Fibroblast of lung (primary cell): ENCODE results near the gene ARHGAP18. TPM values are rescaled to one million over a fixed set of nuclear protein-coding genes. Genes with fewer than 3 reads are reported as not detected.

Experiments used
- DNase-seq, 2 donors: peaks; one replicate each; pipeline versions ENCODE4 v3.0.0 to v3.0.0-alpha.2; 2010; ENCODE audit warnings: low read depth in 2 of 2
- H2AFZ ChIP-seq: 2 replicates; pipeline ENCODE4 v1.5.1; 2012; ENCODE audit warnings: low read length, control low read depth, inconsistent platforms
- H3K27ac ChIP-seq: 2 replicates; pipeline ENCODE4 v1.5.1; 2011; ENCODE audit warnings: low read length, control low read depth; ENCODE audit not compliant: insufficient read depth
- H3K27me3 ChIP-seq: 2 replicates; pipeline ENCODE4 v1.5.1; 2011; ENCODE audit warnings: mild to moderate bottlenecking, low read length; ENCODE audit not compliant: control insufficient read depth, insufficient read depth
- H3K36me3 ChIP-seq: 2 replicates; pipeline ENCODE4 v1.5.1; 2011; ENCODE audit warnings: low read length; ENCODE audit not compliant: control insufficient read depth, insufficient read depth
- H3K4me1 ChIP-seq: 2 replicates; pipeline ENCODE4 v1.5.1; 2011; ENCODE audit warnings: low read length; ENCODE audit not compliant: control insufficient read depth, insufficient read depth; ENCODE audit errors: extremely low read depth
- H3K4me2 ChIP-seq: 2 replicates; pipeline ENCODE4 v1.5.1; 2011; ENCODE audit warnings: low read length, control low read depth; ENCODE audit not compliant: insufficient read depth; ENCODE audit errors: extremely low read depth
- H3K4me3 ChIP-seq, 4 experiments: fragments of 200-600 bp in 1 of 4; sonication (generic) in 1 of 4; replicated peaks in 1 of 4; 2 replicates each; pipeline ENCODE4 v1.5.1; 2011 to 2016; ENCODE audit warnings: low read length in 4 of 4, low read depth in 3 of 4, mild to moderate bottlenecking in 3 of 4, control low read depth in 2 of 4, inconsistent platforms in 1 of 4, mixed read lengths in 1 of 4; ENCODE audit not compliant: insufficient read depth in 1 of 4; ENCODE audit errors: control extremely low read depth in 1 of 4
- H3K79me2 ChIP-seq: 2 replicates; pipeline ENCODE4 v1.5.1; 2012; ENCODE audit warnings: mild to moderate bottlenecking, low read length, inconsistent platforms; ENCODE audit not compliant: control insufficient read depth, insufficient read depth
- H3K9ac ChIP-seq: 2 replicates; pipeline ENCODE4 v1.5.1; 2011; ENCODE audit warnings: mild to moderate bottlenecking, low read length, control low read depth; ENCODE audit not compliant: insufficient read depth
- H3K9me3 ChIP-seq: 2 replicates; pipeline ENCODE4 v1.5.1; 2012; ENCODE audit warnings: low read depth, low read length; ENCODE audit not compliant: control insufficient read depth, insufficient read depth
- H4K20me1 ChIP-seq: 2 replicates; pipeline ENCODE4 v1.5.1; 2011; ENCODE audit warnings: low read length; ENCODE audit not compliant: control insufficient read depth, insufficient read depth; ENCODE audit errors: extremely low read depth
- EZH2 ChIP-seq: IDR thresholded peaks from 2 replicates; pipeline ENCODE4 v1.5.1; 2012; ENCODE audit warnings: low read length, control low read depth, mild to moderate bottlenecking; ENCODE audit errors: missing control alignments
- polyA plus RNA-seq, 2 donors: library from polyadenylated mRNA; depleted of rRNA in 1 of 2; stranded (reverse) in 1 of 2; unstranded in 1 of 2; fragments of >200 nt; gene quantifications; 2 replicates each; pipeline ENCODE4 v1.2.1, GENCODE V29; 2011 to 2012; ENCODE audit warnings: missing spikeins in 1 of 2
- total RNA-seq: library from RNA; depleted of rRNA; stranded (reverse); fragments of >200 nt; gene quantifications from 2 replicates; pipeline ENCODE4 v1.2.1, GENCODE V29; 2014
- TF ChIP-seq, protein P1 (sequence below), 2 donors: IDR thresholded peaks in 1 of 2; conservative IDR thresholded peaks in 1 of 2; 1 replicate in 1 of 2; 2 replicates in 1 of 2; pipeline ENCODE4 v1.5.1; 2011 to 2012; ENCODE audit warnings: low read length in 2 of 2, control low read depth in 1 of 2, inconsistent platforms in 1 of 2, low read depth in 1 of 2, mild to moderate bottlenecking in 1 of 2

Gene ARHGAP18
- total and polyA plus RNA-seq, 2 donors (not counting 1 experiment from before 2014, with no cell fraction given), result 18.6 to 38.3 TPM

GRCh38 chr6:129632172-129632613 lies 77.8 kb downstream of the ARHGAP18 start:
- no peak for TF ChIP-seq EZH2
- TF ChIP-seq, protein P1, sequence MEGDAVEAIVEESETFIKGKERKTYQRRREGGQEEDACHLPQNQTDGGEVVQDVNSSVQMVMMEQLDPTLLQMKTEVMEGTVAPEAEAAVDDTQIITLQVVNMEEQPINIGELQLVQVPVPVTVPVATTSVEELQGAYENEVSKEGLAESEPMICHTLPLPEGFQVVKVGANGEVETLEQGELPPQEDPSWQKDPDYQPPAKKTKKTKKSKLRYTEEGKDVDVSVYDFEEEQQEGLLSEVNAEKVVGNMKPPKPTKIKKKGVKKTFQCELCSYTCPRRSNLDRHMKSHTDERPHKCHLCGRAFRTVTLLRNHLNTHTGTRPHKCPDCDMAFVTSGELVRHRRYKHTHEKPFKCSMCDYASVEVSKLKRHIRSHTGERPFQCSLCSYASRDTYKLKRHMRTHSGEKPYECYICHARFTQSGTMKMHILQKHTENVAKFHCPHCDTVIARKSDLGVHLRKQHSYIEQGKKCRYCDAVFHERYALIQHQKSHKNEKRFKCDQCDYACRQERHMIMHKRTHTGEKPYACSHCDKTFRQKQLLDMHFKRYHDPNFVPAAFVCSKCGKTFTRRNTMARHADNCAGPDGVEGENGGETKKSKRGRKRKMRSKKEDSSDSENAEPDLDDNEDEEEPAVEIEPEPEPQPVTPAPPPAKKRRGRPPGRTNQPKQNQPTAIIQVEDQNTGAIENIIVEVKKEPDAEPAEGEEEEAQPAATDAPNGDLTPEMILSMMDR (conservative IDR thresholded peaks at IDR 0.05 in 1 of 2, IDR thresholded peaks at IDR 0.05 in 1 of 2; ENCODE audit: low read depth in 1 of 2, low read length in 2 of 2), result no peak
- H3K9ac ChIP-seq, result no peak overlapping the region
- H2AFZ ChIP-seq, result no peak overlapping the region
- no peak overlapping the region for H3K27ac ChIP-seq
- no peak overlapping the region for H3K4me2 ChIP-seq
- no peak for DNase-seq
- no peaks in the 10 kb centered on the region for H4K20me1 ChIP-seq
- no peak overlapping the region for H3K4me3 ChIP-seq
- no peaks in the 10 kb centered on the region for H3K27me3 ChIP-seq
- H3K4me1 ChIP-seq, result peaks cover 12% of the 10 kb centered on the region
- H3K79me2 ChIP-seq, result peaks cover 7% of the 10 kb centered on the region
- no peaks in the 10 kb centered on the region for H3K9me3 ChIP-seq
- peaks cover 9% of the 10 kb centered on the region for H3K36me3 ChIP-seq

DNA sequence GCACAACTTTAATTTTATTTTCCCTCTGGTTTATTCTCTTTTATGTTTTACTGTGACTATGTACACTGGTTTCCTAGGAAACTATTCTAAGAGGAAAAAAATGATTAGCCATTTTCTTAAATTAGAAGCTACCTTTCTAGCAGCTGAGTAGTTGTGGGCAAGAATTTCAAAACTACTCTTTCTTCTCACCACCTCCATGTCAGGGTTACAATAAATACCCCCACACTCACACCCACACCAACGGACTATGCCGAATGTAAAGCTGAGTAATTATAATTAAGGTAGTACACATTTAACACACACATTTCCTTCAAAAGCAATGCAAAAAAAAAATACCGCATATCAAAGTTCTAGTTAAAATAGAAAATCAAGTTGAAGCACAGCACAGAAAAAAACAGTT lies 78.9 kb downstream of the ARHGAP18 start:
- no peaks in the 10 kb centered on the region for H4K20me1 ChIP-seq
- no peak overlapping the region for H2AFZ ChIP-seq
- no peak for DNase-seq
- no peak overlapping the region for H3K9ac ChIP-seq
- no peak for TF ChIP-seq EZH2
- TF ChIP-seq, protein P1 (conservative IDR thresholded peaks at IDR 0.05 in 1 of 2, IDR thresholded peaks at IDR 0.05 in 1 of 2; ENCODE audit: low read depth in 1 of 2, low read length in 2 of 2), result no peak
- no peak overlapping the region for H3K27ac ChIP-seq
- peaks cover 4% of the 10 kb centered on the region for H3K36me3 ChIP-seq
- peaks cover 10% of the 10 kb centered on the region for H3K4me1 ChIP-seq
- H3K27me3 ChIP-seq, result no peaks in the 10 kb centered on the region
- H3K9me3 ChIP-seq, result no peaks in the 10 kb centered on the region
- H3K4me3 ChIP-seq, result no peak overlapping the region
- H3K79me2 ChIP-seq, result peaks cover 5% of the 10 kb centered on the region
- no peak overlapping the region for H3K4me2 ChIP-seq

GRCh38 chr6:129630596-129630995 lies 79.4 kb downstream of the ARHGAP18 start:
- peaks cover 5% of the 10 kb centered on the region for H3K79me2 ChIP-seq
- peaks cover 6% of the 10 kb centered on the region for H3K4me1 ChIP-seq
- no peak overlapping the region for H3K9ac ChIP-seq
- no peaks in the 10 kb centered on the region for H4K20me1 ChIP-seq
- H3K27me3 ChIP-seq, result no peaks in the 10 kb centered on the region
- TF ChIP-seq, protein P1 (conservative IDR thresholded peaks at IDR 0.05 in 1 of 2, IDR thresholded peaks at IDR 0.05 in 1 of 2; ENCODE audit: low read depth in 1 of 2, low read length in 2 of 2), result no peak
- TF ChIP-seq EZH2, result no peak
- peaks cover 4% of the 10 kb centered on the region for H3K36me3 ChIP-seq
- no peaks in the 10 kb centered on the region for H3K9me3 ChIP-seq
- no peak overlapping the region for H3K4me2 ChIP-seq
- H3K27ac ChIP-seq, result no peak overlapping the region
- H2AFZ ChIP-seq, result no peak overlapping the region
- no peak for DNase-seq
- no peak overlapping the region for H3K4me3 ChIP-seq
